Activated gamma-delta T cell (primary cell): ENCODE data around the gene SMARCC2.
A peak's percentile ranks its signal among the peaks of the same experiment; 100 is the strongest.

Source experiments
- DNase-seq: peaks from one replicate; lab custom pipeline; 2025; lab: John Stamatoyannopoulos, UW
- total RNA-seq, 2 donors: gene quantifications; one replicate each; lab custom pipeline; 2026; lab: John Stamatoyannopoulos, UW

Gene SMARCC2
- 172 to 181 reads per million in 2 donors for total RNA-seq

GRCh38 chr12:56189099-56189917 lies at the start of gene SMARCC2:
Gene SMARCC2, minus strand, starts transcription at chr12:56189483. Its CDS starts 22 bp downstream, at chr12:56189461.
- DNase-seq: peak; percentile 82

GRCh38 chr12:56237552-56237951 lies 48.3 kb upstream of the SMARCC2 start:
- DNase-seq: no peak

- no peak for DNase-seq
Observed at GRCh38 chr12:56236985-56237384, 47.7 kb upstream of the SMARCC2 start.

- no peak for DNase-seq
Observed at GRCh38 chr12:56236091-56236490, 46.8 kb upstream of the SMARCC2 start.

- DNase-seq: no peak
Observed at GRCh38 chr12:56234746-56235436, 45.6 kb upstream of the SMARCC2 start.

GRCh38 chr12:56231184-56231582 lies 41.9 kb upstream of the SMARCC2 start:
- no peak for DNase-seq

- DNase-seq: no peak
Observed at GRCh38 chr12:56230432-56231183, 41.3 kb upstream of the SMARCC2 start.

GRCh38 chr12:56229916-56230431 lies 40.7 kb upstream of the SMARCC2 start, which contains the start of gene SLC39A5:
Gene SLC39A5, plus strand, starts transcription at chr12:56230051. Its CDS starts 1,224 bp downstream, at chr12:56231275.
- DNase-seq: no peak

- no peak for DNase-seq
Observed at GRCh38 chr12:56229082-56229481, 39.8 kb upstream of the SMARCC2 start.

- no peak for DNase-seq
Observed at GRCh38 chr12:56224954-56225353, 35.7 kb upstream of the SMARCC2 start.

- peak; percentile 93 for DNase-seq
Observed at GRCh38 chr12:56224102-56224701, 34.9 kb upstream of the SMARCC2 start, which contains the start of gene NABP2. Gene NABP2, plus strand, starts transcription at chr12:56224342. Its CDS starts 515 bp downstream, at chr12:56224857.

- no peak for DNase-seq
Observed at GRCh38 chr12:56223571-56224101, 34.4 kb upstream of the SMARCC2 start.

- no peak for DNase-seq
Observed at GRCh38 chr12:56222531-56222895, 33.2 kb upstream of the SMARCC2 start.

GRCh38 chr12:56221757-56222530 lies 32.7 kb upstream of the SMARCC2 start, which contains the start of gene RNF41:
Gene RNF41, minus strand, starts transcription at chr12:56221922. Its CDS starts 7,875 bp downstream, at chr12:56214047.
- peak; percentile 69 for DNase-seq

GRCh38 chr12:56221232-56221756 lies 32.0 kb upstream of the SMARCC2 start:
- no peak for DNase-seq

- no peak for DNase-seq
Observed at GRCh38 chr12:56220611-56221231, 31.4 kb upstream of the SMARCC2 start.

- no peak for DNase-seq
Observed at GRCh38 chr12:56219840-56220239, 30.6 kb upstream of the SMARCC2 start.

- DNase-seq: no peak
Observed at GRCh38 chr12:56216461-56216860, 27.2 kb upstream of the SMARCC2 start.

- DNase-seq: no peak
Observed at GRCh38 chr12:56213878-56214277, 24.6 kb upstream of the SMARCC2 start.

GRCh38 chr12:56212361-56212760 lies 23.1 kb upstream of the SMARCC2 start:
- DNase-seq: no peak
